SJCRH30 (cell line): ENCODE measurements around the gene LITAFD. TPM values are rescaled to one million over a fixed set of nuclear protein-coding genes. Genes with fewer than 3 reads are reported as not detected.
"Not testable (repeated sequence)": the region's sequence is repeated elsewhere in the genome, so short reads cannot be mapped to it uniquely, and the experiment has no call there.

ENCODE experiments used
- DNase-seq, 2 experiments: peaks; one replicate each; pipeline ENCODE4 v3.0.0-alpha.2; 2015 to 2020
- H3K27ac ChIP-seq: fragments of 250-450 bp; sonication (Bioruptor Pico); 2 replicates; pipeline ENCODE4 v1.5.1; 2020; ENCODE audit warnings: mild to moderate bottlenecking, moderate library complexity
- H3K27me3 ChIP-seq: fragments of 250-450 bp; sonication (Bioruptor Pico); 2 replicates; pipeline ENCODE4 v1.5.1; 2020; ENCODE audit warnings: mild to moderate bottlenecking, moderate library complexity
- H3K36me3 ChIP-seq: fragments of 250-450 bp; sonication (Bioruptor Pico); 2 replicates; pipeline ENCODE4 v1.5.1; 2020; ENCODE audit warnings: mild to moderate bottlenecking, moderate library complexity
- H3K4me1 ChIP-seq: fragments of 250-450 bp; sonication (Bioruptor Pico); 2 replicates; pipeline ENCODE4 v1.5.1; 2020; ENCODE audit warnings: mild to moderate bottlenecking, moderate library complexity
- H3K4me3 ChIP-seq: fragments of 250-450 bp; sonication (Bioruptor Pico); 2 replicates; pipeline ENCODE4 v1.5.1; 2020; ENCODE audit warnings: mild to moderate bottlenecking, moderate library complexity
- H3K9me3 ChIP-seq: fragments of 250-450 bp; sonication (Bioruptor Pico); replicated peaks from 2 replicates; pipeline ENCODE4 v1.5.1; 2020; ENCODE audit warnings: mild to moderate bottlenecking, moderate library complexity
- total RNA-seq: library from RNA; depleted of rRNA; stranded (reverse); fragments of >200 nt; shearing (Covaris generic); gene quantifications from 2 replicates; pipeline ENCODE4 v1.2.3, GENCODE V29; 2014

Gene LITAFD
- total RNA-seq, 1 experiment from 2014 or later: not detected

- H3K36me3 ChIP-seq: peaks cover 19% of the 10 kb centered on the region
- no peaks in the 10 kb centered on the region for H3K27me3 ChIP-seq
- H3K4me1 ChIP-seq: peaks cover 20% of the 10 kb centered on the region
- no peak for DNase-seq
- no peaks in the 10 kb centered on the region for H3K9me3 ChIP-seq
- no peak overlapping the region for H3K27ac ChIP-seq
- no peak overlapping the region for H3K4me3 ChIP-seq
Observed at GRCh38 chr16:8863594-8864424, 18.3 kb upstream of the LITAFD start.

DNA sequence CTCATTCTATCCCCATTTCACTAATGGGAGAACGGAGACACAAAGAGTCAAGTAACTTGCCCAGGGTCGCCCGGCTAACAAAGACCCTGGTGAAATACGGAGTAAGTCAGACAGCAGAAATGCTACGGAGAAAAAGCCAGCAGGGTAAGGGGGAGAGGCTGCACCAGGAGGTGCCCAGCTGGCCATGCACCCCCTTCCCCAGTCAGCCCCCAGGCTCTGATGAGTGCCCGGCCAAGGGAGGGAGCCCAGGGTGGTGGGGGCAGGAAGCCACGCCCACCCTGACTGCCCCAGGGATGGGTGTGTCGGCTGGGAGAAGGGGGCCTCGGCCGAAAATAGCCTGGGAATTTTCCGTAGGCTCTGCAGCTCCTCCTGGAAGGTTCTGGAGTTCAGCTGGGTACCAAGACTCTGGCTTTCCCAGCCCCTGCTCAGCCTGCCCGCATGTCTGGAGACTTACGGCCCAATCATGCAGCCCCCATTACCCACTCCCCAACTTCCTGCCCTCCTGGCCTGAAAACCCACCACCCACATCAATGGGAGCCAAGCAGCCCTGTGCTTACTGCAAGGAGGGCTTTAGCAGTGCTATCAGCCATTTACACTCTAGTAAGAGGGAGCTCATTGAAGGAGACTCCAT, 17.6 kb upstream of the LITAFD start:
- Histone ChIP-seq H3K4me1 (peaks cover 20% of the 10 kb centered on the region), H3K27ac (no peak overlapping the region)
- DNase-seq: no peak

DNA sequence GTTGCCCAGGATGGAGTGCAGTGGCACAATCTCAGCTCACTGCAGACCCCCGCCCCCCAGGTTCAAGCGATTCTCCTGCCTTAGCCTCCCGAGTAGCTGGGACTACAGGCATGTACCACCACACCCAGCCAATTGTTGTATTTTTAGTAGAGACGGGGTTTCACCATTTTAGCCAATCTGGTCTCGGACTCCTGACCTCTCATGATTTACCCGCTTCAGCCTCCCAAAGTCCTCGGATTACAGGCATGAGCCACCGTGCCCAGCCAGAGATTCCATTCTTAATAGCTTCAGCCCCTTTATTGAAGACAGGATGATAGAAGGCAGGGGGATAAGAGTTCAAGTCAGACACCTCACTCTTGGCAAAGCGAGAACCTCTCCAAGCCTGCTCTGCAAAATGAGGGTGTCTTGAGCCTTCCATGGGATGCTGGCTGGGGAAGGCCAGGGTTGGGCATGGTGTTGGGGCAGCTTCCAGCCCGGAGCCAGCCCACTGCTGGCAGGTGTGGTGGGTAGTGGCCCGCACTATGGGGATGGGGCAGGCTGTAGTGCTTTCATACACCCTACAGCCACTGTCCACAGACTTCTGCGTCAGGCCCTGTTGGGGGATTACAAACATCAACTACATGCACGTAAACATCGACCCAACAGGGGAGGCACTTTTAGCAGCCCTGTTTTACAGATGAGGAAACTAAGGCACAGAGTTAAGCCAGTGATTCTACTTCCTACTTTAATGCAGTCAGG, 16.8 kb upstream of the LITAFD start:
- Histone ChIP-seq H3K27ac (no peak overlapping the region), H3K4me3 (no peak overlapping the region), H3K27me3 (no peaks in the 10 kb centered on the region), H3K36me3 (peaks cover 7% of the 10 kb centered on the region), H3K4me1 (peaks cover 20% of the 10 kb centered on the region), H3K9me3 (no peaks in the 10 kb centered on the region)
- DNase-seq: no peak

More for the DNA sequence above, 17.6 kb upstream of the LITAFD start:
- Histone ChIP-seq H3K36me3 (peaks cover 12% of the 10 kb centered on the region), H3K4me3 (no peak overlapping the region), H3K9me3 (no peaks in the 10 kb centered on the region), H3K27me3 (no peaks in the 10 kb centered on the region)

DNA sequence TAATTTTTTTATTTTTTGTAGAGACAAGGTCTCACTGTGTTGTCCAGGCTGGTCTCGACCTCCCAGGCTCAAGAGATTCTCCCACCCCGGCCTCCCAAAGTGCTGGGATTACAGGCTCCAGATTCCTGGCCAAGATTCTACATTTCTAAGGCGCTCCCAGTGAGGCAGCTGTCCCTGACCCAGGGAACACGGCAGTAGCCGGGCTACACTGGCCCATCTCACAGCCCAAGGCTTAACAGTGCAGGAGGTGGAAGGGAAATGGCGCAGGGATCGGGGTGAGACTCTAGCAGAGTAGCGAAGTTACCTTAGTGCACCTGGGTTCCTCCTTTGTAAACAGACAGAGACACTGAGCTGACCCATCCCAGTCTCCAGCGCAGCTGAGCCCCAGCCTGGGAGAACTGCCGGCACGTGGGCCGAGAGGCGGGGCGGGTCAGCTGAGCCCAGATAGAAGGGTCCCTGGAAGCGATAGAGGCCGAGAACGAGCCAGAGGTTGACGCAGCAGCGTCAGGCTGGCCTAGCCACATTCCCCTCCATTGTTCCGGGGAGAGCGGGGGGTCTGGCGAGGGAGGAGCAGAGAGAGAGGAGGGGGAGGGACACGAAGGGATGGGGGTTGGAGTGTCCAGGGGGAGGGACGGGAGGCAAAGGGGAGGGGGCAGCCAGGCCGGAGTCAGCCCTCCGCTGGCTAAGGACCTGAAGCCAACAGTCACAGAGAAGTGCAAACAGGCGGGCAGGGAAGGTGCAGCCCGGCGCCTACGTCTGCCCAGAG, 15.8 kb upstream of the LITAFD start:
- Histone ChIP-seq H3K36me3 (peaks cover 6% of the 10 kb centered on the region), H3K27ac (peak overlapping the region; percentile 100; the same call in 1 of the 2 replicates)
- peak; percentile 46 to 58 for DNase-seq

DNA sequence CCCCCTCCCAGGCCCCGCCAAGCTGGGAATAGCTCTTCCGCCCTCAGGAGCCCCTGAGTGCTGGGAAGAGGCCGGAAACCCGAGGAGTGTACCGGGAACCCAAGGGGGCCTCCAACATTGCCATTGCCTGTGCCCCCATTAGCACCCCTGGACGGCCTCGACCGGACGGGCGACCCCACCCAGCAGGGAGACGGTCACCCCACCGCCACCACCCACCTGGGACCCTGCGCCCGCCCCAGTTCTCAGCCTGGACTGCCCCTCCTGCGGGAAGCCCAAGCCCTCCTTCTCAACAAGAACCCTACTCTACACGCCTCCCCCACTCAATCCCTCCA, 15.3 kb upstream of the LITAFD start:
- Histone ChIP-seq H3K27me3 (no peaks in the 10 kb centered on the region), H3K9me3 (no peaks in the 10 kb centered on the region), H3K36me3 (peaks cover 6% of the 10 kb centered on the region), H3K27ac (peak overlapping the region; percentile 100), H3K4me1 (peaks cover 25% of the 10 kb centered on the region), H3K4me3 (peak overlapping the region; percentile 94)
- no peak for DNase-seq

More for the DNA sequence above, 15.8 kb upstream of the LITAFD start:
- no peaks in the 10 kb centered on the region for H3K27me3 ChIP-seq
- H3K4me1 ChIP-seq: peaks cover 27% of the 10 kb centered on the region
- peak overlapping the region; percentile 94 for H3K4me3 ChIP-seq
- no peaks in the 10 kb centered on the region for H3K9me3 ChIP-seq

GRCh38 chr16:8867216-8867931, 14.8 kb upstream of the LITAFD start:
- Histone ChIP-seq H3K4me1 (peaks cover 23% of the 10 kb centered on the region), H3K36me3 (peaks cover 6% of the 10 kb centered on the region), H3K9me3 (no peaks in the 10 kb centered on the region), H3K27me3 (no peaks in the 10 kb centered on the region), H3K4me3 (peak overlapping the region; percentile 94), H3K27ac (peak overlapping the region; percentile 100)
- DNase-seq: peak; percentile 53 to 56

DNA sequence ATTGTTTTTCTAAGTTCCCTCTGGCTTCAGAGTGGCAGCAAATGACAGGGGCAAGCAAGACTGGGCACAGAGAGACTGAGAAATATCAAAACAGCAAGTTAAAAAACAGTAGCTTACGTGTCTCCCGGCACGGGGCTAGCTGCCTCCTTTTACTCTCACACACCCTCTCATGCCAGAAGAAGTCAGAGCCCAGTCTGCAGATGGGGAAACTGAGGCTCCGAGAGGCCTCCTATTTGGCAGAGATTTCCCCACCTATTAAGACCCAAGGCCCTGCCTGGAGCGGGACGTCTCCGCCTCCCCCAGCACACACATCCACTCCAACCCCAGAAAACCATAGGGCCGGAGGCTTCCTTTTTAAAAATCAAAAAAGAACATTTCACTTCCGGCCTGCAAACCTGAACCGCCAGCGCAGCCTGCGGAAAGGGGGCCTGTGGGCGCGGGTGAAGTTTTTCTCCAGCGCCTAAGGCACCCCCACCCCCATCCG, 14.2 kb upstream of the LITAFD start:
- peak overlapping the region; percentile 94 for H3K4me3 ChIP-seq
- H3K36me3 ChIP-seq: peaks cover 6% of the 10 kb centered on the region
- peaks cover 23% of the 10 kb centered on the region for H3K4me1 ChIP-seq
- no peaks in the 10 kb centered on the region for H3K27me3 ChIP-seq
- no peak for DNase-seq
- H3K27ac ChIP-seq: peak overlapping the region; percentile 100
- no peaks in the 10 kb centered on the region for H3K9me3 ChIP-seq

GRCh38 chr16:8868416-8869211, 13.5 kb upstream of the LITAFD start, which contains the start of gene CARHSP1:
Gene CARHSP1 (minus strand): TSS chr16:8869006. CDS start chr16:8859328, 9,678 bp downstream.
- Histone ChIP-seq H3K27ac (peak within 1 kb of the TSS; percentile 100), H3K36me3 (peaks cover 6% of the 10 kb centered on the region), H3K4me1 (peaks cover 23% of the 10 kb centered on the region), H3K27me3 (no peaks in the 10 kb centered on the region), H3K9me3 (no peaks in the 10 kb centered on the region), H3K4me3 (peak within 1 kb of the TSS; percentile 94)
- peak; percentile 95 to 97 for DNase-seq

DNA sequence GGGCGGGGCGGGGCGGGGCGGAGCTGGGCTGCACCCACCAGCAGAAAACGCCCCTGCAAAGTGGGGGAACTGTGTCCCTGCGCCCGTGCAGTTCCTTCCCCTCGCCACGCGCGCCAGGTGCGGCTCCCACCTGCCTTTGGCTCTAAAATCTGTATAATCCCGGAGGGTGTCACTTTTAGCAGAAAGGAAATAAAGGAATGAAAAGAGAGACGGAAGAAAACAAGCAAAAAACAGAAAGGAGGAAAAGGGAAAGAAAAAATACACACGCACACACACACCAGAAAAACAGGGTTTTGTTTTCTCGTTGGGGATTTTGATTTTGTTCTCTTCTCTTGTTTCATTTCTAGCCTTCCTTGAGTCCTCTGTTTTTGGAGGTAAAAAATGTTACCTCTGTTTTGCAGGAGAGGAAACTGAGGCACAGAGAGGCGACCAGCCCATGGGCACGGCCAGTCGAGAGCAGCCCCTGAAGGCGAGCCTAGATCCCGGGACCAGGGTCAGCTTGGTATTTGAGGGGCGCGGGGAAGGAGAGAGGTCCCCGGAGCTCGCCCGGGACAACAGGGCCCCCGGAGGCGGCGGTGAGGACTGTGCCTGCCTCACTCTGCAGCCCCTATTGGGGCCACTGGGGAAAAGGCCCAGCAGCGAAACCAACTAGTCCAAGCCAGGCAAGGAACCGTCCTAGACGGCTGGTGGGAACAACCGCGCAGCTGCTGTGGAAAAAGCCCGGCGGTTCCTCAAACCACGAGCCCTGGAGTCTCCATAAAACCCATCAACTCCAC, 12.8 kb upstream of the LITAFD start:
- Histone ChIP-seq H3K9me3 (no peaks in the 10 kb centered on the region), H3K36me3 (peaks cover 4% of the 10 kb centered on the region), H3K27ac (peak overlapping the region; percentile 39), H3K4me1 (peaks cover 23% of the 10 kb centered on the region), H3K27me3 (no peaks in the 10 kb centered on the region), H3K4me3 (peak overlapping the region; percentile 94)
- peak; percentile 60 to 65 for DNase-seq

DNA sequence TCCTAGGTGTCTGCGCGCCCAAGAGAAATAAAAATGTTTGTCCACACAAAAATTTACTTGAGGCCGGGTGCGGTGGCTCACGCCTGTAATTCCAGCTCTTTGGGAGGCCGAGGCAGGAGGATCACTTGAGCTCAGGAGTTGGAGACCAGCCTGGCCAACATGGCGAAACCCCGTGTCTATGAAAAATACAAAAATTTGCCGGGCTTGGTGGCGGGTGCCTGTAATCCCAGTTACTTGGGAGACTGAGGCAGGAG, 12.2 kb upstream of the LITAFD start:
- not testable (repeated sequence) for H3K36me3 ChIP-seq, DNase-seq, H3K9me3 ChIP-seq, H3K4me3 ChIP-seq, H3K27me3 ChIP-seq, H3K27ac ChIP-seq
- peaks cover 21% of the 10 kb centered on the region for H3K4me1 ChIP-seq

DNA sequence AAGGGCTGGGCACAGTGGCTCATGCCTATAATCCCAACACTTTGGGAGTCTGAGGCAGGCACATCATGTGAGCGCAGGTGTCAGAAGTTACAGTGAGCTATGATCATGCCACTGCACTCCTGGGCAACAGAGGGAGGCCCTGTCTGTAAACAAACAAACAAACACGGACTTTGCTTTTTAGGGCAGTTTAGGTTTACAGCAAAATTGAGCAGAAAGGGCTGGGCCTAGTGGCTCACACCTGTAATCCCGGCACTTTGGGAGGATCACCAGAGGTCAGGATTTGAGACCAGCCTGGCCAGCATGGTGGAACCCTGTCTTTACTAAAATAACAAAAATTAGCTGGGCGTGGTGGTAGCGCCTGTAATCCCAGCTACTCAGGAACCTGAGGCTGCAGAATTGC, 10.1 kb upstream of the LITAFD start:
- Histone ChIP-seq H3K36me3 (no peaks in the 10 kb centered on the region), H3K27ac (no peak overlapping the region), H3K4me3 (no peak overlapping the region), H3K9me3 (no peaks in the 10 kb centered on the region), H3K4me1 (peaks cover 8% of the 10 kb centered on the region; the same call in 1 of the 2 replicates), H3K27me3 (no peaks in the 10 kb centered on the region)
- no peak for DNase-seq

GRCh38 chr16:8872967-8873865, 8.9 kb upstream of the LITAFD start:
- Histone ChIP-seq H3K9me3 (no peaks in the 10 kb centered on the region), H3K27ac (no peak overlapping the region), H3K27me3 (no peaks in the 10 kb centered on the region), H3K4me3 (no peak overlapping the region), H3K36me3 (no peaks in the 10 kb centered on the region), H3K4me1 (peaks cover 10% of the 10 kb centered on the region; the same call in 1 of the 2 replicates)
- no peak for DNase-seq
